Ishikawa (cell line): ENCODE results near the gene SELPLG.

Source experiments
- CEBPB ChIP-seq: IDR thresholded peaks from 2 replicates; pipeline ENCODE4 v1.6.1; 2012
- CREB1 ChIP-seq: IDR thresholded peaks from 2 replicates; pipeline ENCODE4 v1.6.1; 2012; ENCODE audit warnings: low read depth
- EGR1 ChIP-seq: IDR thresholded peaks from 2 replicates; pipeline ENCODE4 v1.6.1; 2012
- EP300 ChIP-seq: IDR thresholded peaks from 2 replicates; pipeline ENCODE4 v1.6.1; 2012; ENCODE audit warnings: borderline replicate concordance
- FOXM1 ChIP-seq: IDR thresholded peaks from 2 replicates; pipeline ENCODE4 v1.6.1; 2012; ENCODE audit warnings: low read depth, borderline replicate concordance
- NFIC ChIP-seq: IDR thresholded peaks from 2 replicates; pipeline ENCODE4 v1.6.1; 2012
- RAD21 ChIP-seq: IDR thresholded peaks from 2 replicates; pipeline ENCODE4 v1.6.1; 2012; ENCODE audit warnings: low read depth
- TAF1 ChIP-seq: IDR thresholded peaks from 2 replicates; pipeline ENCODE4 v1.6.1; 2012; ENCODE audit warnings: low read depth, mild to moderate bottlenecking
- TEAD4 ChIP-seq: IDR thresholded peaks from 2 replicates; pipeline ENCODE4 v1.6.1; 2012
- YY1 ChIP-seq: IDR thresholded peaks from 2 replicates; pipeline ENCODE4 v1.6.1; 2012; ENCODE audit warnings: low read depth
- ZBTB7A ChIP-seq: IDR thresholded peaks from 2 replicates; pipeline ENCODE4 v1.6.1; 2012; ENCODE audit warnings: low read depth
- TF ChIP-seq, protein P1 (sequence below): IDR thresholded peaks from 2 replicates; pipeline ENCODE4 v1.6.1; 2012
- TF ChIP-seq, protein P2 (sequence below): IDR thresholded peaks from 2 replicates; pipeline ENCODE4 v1.6.1; 2012; ENCODE audit warnings: low read depth, mild to moderate bottlenecking
- TF ChIP-seq, protein P3 (sequence below): IDR thresholded peaks from 2 replicates; pipeline ENCODE4 v1.6.1; 2012

DNA sequence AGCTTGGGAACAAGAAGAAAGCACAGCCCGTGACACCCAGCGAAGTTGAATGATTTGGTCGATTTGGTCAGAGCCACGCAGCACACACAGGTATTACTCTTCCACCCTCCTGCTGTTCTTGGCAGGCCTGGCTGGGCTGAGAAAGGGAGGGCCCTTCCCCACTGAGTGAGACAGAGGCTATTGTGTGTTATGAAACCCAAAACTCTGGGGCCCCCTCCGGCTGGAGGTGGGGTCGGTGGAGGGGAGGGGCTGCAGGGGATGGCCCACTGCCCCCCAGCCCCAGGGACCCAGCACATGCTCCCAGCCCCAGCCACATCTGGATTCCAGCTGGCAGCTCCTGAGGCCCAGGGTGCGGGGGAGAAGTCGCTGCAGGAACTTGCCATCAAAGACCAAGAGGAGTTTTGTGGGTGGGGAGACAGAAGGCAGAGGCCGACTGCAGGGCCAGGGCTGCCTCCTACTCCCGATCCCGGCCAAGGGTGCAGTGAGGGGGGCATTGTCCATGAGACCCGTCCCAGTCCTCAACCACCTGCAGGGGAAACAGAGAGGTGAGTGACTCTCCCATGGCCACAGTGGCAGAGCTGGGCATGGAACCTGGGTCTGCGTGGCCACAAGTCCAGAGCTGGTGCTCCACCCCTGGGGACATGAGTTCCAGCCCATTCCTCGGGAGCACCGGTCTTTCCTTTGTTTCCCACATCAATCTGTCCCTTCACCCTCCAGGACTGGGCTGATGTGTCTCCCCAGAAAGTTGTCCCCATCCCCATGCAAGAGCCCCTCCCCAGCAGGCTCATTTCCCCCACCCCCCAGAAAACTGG lies 44.5 kb downstream of the SELPLG start:
- TF ChIP-seq NFIC (peak; percentile 95), RAD21 (no peak), CREB1 (peak; percentile 64; the same call in 1 of the 2 replicates), YY1 (no peak), EP300 (peak; percentile 83), TAF1 (no peak), CEBPB (0 out of 2 replicates have a peak, but pooled peaks have one; percentile 42), TEAD4 (peak; percentile 58), FOXM1 (0 out of 2 replicates have a peak, but pooled peaks have one; percentile 47), ZBTB7A (peak; percentile 98), EGR1 (no peak)
- TF ChIP-seq, protein P1, sequence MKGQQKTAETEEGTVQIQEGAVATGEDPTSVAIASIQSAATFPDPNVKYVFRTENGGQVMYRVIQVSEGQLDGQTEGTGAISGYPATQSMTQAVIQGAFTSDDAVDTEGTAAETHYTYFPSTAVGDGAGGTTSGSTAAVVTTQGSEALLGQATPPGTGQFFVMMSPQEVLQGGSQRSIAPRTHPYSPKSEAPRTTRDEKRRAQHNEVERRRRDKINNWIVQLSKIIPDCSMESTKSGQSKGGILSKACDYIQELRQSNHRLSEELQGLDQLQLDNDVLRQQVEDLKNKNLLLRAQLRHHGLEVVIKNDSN: 0 out of 2 replicates have a peak, but pooled peaks have one; percentile 42
- TF ChIP-seq, protein P2, sequence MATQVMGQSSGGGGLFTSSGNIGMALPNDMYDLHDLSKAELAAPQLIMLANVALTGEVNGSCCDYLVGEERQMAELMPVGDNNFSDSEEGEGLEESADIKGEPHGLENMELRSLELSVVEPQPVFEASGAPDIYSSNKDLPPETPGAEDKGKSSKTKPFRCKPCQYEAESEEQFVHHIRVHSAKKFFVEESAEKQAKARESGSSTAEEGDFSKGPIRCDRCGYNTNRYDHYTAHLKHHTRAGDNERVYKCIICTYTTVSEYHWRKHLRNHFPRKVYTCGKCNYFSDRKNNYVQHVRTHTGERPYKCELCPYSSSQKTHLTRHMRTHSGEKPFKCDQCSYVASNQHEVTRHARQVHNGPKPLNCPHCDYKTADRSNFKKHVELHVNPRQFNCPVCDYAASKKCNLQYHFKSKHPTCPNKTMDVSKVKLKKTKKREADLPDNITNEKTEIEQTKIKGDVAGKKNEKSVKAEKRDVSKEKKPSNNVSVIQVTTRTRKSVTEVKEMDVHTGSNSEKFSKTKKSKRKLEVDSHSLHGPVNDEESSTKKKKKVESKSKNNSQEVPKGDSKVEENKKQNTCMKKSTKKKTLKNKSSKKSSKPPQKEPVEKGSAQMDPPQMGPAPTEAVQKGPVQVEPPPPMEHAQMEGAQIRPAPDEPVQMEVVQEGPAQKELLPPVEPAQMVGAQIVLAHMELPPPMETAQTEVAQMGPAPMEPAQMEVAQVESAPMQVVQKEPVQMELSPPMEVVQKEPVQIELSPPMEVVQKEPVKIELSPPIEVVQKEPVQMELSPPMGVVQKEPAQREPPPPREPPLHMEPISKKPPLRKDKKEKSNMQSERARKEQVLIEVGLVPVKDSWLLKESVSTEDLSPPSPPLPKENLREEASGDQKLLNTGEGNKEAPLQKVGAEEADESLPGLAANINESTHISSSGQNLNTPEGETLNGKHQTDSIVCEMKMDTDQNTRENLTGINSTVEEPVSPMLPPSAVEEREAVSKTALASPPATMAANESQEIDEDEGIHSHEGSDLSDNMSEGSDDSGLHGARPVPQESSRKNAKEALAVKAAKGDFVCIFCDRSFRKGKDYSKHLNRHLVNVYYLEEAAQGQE: no peak
- TF ChIP-seq, protein P3, sequence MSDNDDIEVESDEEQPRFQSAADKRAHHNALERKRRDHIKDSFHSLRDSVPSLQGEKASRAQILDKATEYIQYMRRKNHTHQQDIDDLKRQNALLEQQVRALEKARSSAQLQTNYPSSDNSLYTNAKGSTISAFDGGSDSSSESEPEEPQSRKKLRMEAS: peak; percentile 57
